ENCODE data around the gene GPC5. TPM values are rescaled to one million over a fixed set of nuclear protein-coding genes. Genes with fewer than 3 reads are reported as not detected.

The GPC5 gene
- total RNA-seq, 4 donors from 2014 or later = 0.47 TPM; not detected in 3

DNA sequence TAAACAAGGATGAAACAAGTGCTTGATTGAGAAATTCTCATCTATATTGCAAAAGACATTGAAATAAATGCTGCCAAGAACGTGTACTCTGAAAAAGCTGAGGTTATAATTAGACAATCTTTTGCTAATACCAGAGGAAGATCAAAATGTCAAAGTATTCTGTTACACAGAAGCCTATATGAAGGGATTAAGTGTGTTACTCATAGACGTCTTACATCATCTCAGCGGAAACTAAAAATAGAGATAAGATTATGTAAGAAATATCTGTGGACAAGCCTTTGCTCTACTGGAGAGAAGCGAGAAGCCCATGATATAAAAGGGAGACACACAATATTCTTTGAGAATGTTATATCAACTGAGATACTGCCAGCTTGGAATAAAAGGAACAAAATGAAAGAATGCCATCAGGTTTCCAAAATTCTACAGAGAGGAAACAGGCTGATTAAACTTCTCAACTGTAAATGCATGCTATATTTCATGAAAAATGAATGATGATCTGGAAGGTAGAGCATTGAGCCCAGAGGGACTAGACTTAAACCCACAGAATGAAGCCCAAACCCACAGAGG, 699.0 kb downstream of the GPC5 start:
- WGBS, 2 donors (ENCODE audit: low coverage in 1 of 2) = 56 to 74% methylated on average over 4 of the region's 4 CpGs
- no peaks in the 10 kb centered on the region for H3K9me3 ChIP-seq

DNA sequence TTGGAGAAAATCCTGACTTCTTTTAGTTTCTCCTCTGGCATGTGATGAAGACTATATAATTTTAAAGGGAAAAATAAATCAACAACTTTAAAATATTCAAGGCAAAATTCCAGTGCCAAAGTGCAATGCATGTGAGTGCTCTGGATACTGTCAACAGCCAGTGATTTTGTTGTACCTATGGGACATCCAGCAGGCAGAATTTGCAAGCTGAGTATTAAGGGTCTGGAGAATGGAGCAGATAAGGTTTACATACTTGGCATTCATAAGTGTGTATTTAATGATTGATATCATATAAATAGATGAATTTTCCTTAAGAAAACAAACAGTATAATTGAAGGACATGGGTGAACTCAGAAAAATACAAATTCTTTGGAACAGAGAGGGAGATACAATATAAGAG, 703.4 kb downstream of the GPC5 start:
- ATAC-seq = no peak
- H3K9me3 ChIP-seq = no peaks in the 10 kb centered on the region
- H3K27ac ChIP-seq = no peak overlapping the region
- H3K27me3 ChIP-seq = no peaks in the 10 kb centered on the region
- H3K36me3 ChIP-seq = no peaks in the 10 kb centered on the region
- no peaks in the 10 kb centered on the region for H3K4me1 ChIP-seq
- H3K4me3 ChIP-seq = no peak overlapping the region
- no peak for TF ChIP-seq POLR2A (IDR thresholded peaks at IDR 0.05)
- TF ChIP-seq, protein P1, sequence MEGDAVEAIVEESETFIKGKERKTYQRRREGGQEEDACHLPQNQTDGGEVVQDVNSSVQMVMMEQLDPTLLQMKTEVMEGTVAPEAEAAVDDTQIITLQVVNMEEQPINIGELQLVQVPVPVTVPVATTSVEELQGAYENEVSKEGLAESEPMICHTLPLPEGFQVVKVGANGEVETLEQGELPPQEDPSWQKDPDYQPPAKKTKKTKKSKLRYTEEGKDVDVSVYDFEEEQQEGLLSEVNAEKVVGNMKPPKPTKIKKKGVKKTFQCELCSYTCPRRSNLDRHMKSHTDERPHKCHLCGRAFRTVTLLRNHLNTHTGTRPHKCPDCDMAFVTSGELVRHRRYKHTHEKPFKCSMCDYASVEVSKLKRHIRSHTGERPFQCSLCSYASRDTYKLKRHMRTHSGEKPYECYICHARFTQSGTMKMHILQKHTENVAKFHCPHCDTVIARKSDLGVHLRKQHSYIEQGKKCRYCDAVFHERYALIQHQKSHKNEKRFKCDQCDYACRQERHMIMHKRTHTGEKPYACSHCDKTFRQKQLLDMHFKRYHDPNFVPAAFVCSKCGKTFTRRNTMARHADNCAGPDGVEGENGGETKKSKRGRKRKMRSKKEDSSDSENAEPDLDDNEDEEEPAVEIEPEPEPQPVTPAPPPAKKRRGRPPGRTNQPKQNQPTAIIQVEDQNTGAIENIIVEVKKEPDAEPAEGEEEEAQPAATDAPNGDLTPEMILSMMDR (IDR thresholded peaks at IDR 0.05) = no peak
- no peak for TF ChIP-seq EP300 (IDR thresholded peaks at IDR 0.05)
- no peak for TF ChIP-seq POLR2AphosphoS5 (IDR thresholded peaks at IDR 0.05)

More for the DNA sequence above, 699.0 kb downstream of the GPC5 start:
- ATAC-seq = no peak
- Histone ChIP-seq H3K27ac (no peak overlapping the region), H3K4me1 (no peaks in the 10 kb centered on the region), H3K27me3 (no peaks in the 10 kb centered on the region), H3K36me3 (no peaks in the 10 kb centered on the region), H3K4me3 (no peak overlapping the region)
- TF ChIP-seq, protein P1 (IDR thresholded peaks at IDR 0.05) = no peak
- TF ChIP-seq POLR2A (IDR thresholded peaks at IDR 0.05) = no peak
- TF ChIP-seq EP300 (IDR thresholded peaks at IDR 0.05) = no peak
- no peak for TF ChIP-seq POLR2AphosphoS5 (IDR thresholded peaks at IDR 0.05)

DNA sequence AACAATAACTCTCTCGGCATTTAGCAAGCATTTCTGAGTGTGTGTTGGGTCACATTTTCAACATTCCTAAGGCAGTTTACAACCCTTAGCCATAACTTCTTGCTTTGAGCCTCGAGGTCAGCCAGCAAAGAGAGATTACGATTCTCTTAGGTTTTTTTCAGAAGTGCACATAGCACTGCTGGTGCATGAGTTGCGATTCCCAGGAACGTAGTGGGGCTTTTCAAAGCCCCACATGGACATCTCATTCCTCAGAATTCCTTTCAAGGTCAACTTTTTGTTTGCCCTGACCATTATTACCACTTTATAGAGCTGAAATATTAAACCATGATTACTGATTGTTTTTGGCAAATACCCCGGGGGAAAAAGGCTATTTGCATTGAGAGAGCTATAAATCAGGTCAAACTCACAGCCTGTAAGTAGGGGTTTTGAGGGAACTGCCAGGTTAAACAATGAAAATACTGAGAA, 705.3 kb downstream of the GPC5 start:
- no peaks in the 10 kb centered on the region for H3K27me3 ChIP-seq
- 31 to 46% methylated on average over 4 to 6 of the region's 6 CpGs for WGBS, 2 donors (ENCODE audit: low coverage in 1 of 2)
- no peaks in the 10 kb centered on the region for H3K9me3 ChIP-seq
- no peaks in the 10 kb centered on the region for H3K36me3 ChIP-seq
- TF ChIP-seq EP300 (IDR thresholded peaks at IDR 0.05) (no peak), POLR2AphosphoS5 (IDR thresholded peaks at IDR 0.05) (no peak)
- H3K27ac ChIP-seq = no peak overlapping the region
- H3K4me3 ChIP-seq = no peak overlapping the region
- no peak for ATAC-seq
- H3K4me1 ChIP-seq = no peaks in the 10 kb centered on the region

DNA sequence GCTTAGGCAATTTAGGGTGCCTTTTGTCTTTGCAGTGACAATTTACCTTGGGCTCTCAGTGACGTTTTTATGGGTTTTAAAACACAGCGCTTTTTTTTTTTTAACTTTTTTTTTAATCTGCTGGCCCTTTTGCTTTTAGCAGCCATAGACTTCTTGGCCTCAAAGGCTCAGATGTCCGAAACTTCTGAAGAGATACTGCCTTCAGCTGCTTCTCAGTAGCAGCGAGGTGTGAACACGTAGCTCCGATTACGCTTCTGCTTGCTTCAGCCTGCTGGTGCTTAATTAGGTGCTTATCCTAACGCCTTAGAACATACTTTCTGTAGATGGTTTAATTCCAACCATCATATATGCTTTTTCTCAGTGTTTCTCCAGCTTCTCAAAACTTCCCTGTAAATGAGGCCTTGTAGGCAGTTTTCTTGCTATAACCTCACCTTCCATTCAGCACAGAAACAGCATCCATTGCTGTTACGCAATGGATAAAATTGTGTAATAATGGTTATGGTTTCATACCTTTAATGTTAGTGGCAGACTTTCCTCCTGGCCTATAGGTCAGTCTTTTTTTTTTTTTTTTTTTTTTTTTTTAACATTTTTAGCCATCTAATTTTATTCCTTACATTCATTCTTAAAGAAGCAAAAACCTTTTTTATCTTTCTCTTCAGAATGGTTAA, 723.9 kb downstream of the GPC5 start:
- TF ChIP-seq EP300 (IDR thresholded peaks at IDR 0.05) (no peak), POLR2AphosphoS5 (IDR thresholded peaks at IDR 0.05) (no peak), POLR2A (IDR thresholded peaks at IDR 0.05) (no peak)
- no peaks in the 10 kb centered on the region for H3K9me3 ChIP-seq
- H3K36me3 ChIP-seq = no peaks in the 10 kb centered on the region
- H3K4me1 ChIP-seq = no peaks in the 10 kb centered on the region
- no peaks in the 10 kb centered on the region for H3K27me3 ChIP-seq
- ATAC-seq = no peak
- WGBS, 2 donors (ENCODE audit: low coverage in 1 of 2) = 77% methylated on average over 8 to 9 of the region's 9 CpGs
- H3K27ac ChIP-seq = no peak overlapping the region
- H3K4me3 ChIP-seq = no peak overlapping the region

DNA sequence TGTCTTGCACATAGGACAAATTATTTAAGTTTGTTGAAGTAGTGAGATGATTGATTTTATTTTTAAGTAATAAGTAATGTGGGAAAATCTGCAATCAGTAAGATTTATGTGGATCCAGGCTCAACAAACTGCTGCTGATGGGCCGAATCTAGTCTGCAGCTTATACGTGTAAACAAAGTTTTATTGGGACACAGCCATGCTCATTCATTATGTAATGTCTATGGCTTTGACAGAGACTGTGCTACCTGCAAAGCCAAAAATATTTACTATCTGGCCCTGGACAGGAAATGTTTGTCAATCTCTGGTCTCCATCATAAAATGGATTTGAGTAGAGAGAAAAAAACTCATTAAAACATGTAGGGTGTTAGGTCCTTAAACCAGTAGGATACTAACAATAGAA, 728.0 kb downstream of the GPC5 start:
- no peaks in the 10 kb centered on the region for H3K4me1 ChIP-seq
- WGBS, 2 donors (ENCODE audit: low coverage in 1 of 2) = 57 to 67% methylated on average over 2 of the region's 2 CpGs
- no peaks in the 10 kb centered on the region for H3K27me3 ChIP-seq
- no peaks in the 10 kb centered on the region for H3K9me3 ChIP-seq
- no peak for TF ChIP-seq POLR2AphosphoS5 (IDR thresholded peaks at IDR 0.05)
- TF ChIP-seq POLR2A (IDR thresholded peaks at IDR 0.05) = no peak
- no peak for TF ChIP-seq EP300 (IDR thresholded peaks at IDR 0.05)
- TF ChIP-seq, protein P1 (IDR thresholded peaks at IDR 0.05) = no peak
- no peak overlapping the region for H3K27ac ChIP-seq
- no peak overlapping the region for H3K4me3 ChIP-seq
- ATAC-seq = no peak
- no peaks in the 10 kb centered on the region for H3K36me3 ChIP-seq

DNA sequence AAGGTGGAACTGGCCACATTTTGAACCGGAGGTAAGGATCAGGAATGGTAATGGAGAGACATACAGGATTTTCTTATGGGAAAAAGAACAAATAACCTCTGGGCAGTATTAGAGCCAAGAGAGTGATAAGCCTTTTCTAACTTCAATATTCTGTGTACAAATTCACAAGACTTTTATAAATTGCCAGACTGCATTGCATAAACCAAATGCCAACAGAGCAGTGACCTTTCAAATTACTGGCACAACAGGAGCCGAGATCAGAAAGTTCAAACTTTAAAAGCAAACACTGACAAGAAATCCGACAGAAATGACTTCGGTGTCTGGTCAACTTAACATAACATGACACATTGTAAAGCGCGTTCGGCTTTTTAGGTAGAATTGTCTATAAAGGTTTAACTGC, 737.1 kb downstream of the GPC5 start:
- H3K27me3 ChIP-seq = no peaks in the 10 kb centered on the region
- no peaks in the 10 kb centered on the region for H3K36me3 ChIP-seq
- no peak for ATAC-seq
- no peak overlapping the region for H3K4me3 ChIP-seq
- no peaks in the 10 kb centered on the region for H3K4me1 ChIP-seq
- no peak overlapping the region for H3K27ac ChIP-seq
- no peaks in the 10 kb centered on the region for H3K9me3 ChIP-seq
- WGBS, 2 donors (ENCODE audit: low coverage in 1 of 2) = 37 to 40% methylated on average over 7 of the region's 7 CpGs
- TF ChIP-seq POLR2AphosphoS5 (IDR thresholded peaks at IDR 0.05) = no peak
- no peak for TF ChIP-seq POLR2A (IDR thresholded peaks at IDR 0.05)
- TF ChIP-seq, protein P1 (IDR thresholded peaks at IDR 0.05) = no peak
- TF ChIP-seq EP300 (IDR thresholded peaks at IDR 0.05) = no peak
